B cell (primary cell): ENCODE data around the gene OOSP1. TPM values are rescaled to one million over a fixed set of nuclear protein-coding genes. Genes with fewer than 3 reads are reported as not detected.
"Not testable (repeated sequence)": the region's sequence is repeated elsewhere in the genome, so short reads cannot be mapped to it uniquely, and the experiment has no call there.

Experiments used
- ATAC-seq: fragments of 200-7000 bp; cut with Tn5 transposase; one replicate; pipeline ENCODE4 v1.10.0; 2021; ENCODE audit warnings: low read depth, mild to moderate bottlenecking, moderate number of reproducible peaks, moderate library complexity
- CTCF ChIA-PET: fragments of 350-600 bp; sonication (Branson Sonifier 250); formaldehyde crosslinking; loops from one replicate; lab custom pipeline; 2021; ENCODE audit warnings: antibody characterized with exemption, inconsistent platforms; lab: Charles Lee
- POLR2A ChIA-PET: fragments of 350-600 bp; sonication (Branson Sonifier 250); formaldehyde crosslinking; loops from one replicate; lab custom pipeline; 2021; ENCODE audit warnings: antibody characterized with exemption; lab: Charles Lee
- DNase-seq: peaks from one replicate; pipeline ENCODE4 v3.0.0; 2013
- H2AFZ ChIP-seq: 2 replicates; pipeline ENCODE4 v1.6.1; 2012; ENCODE audit warnings: mild to moderate bottlenecking, low read depth, low read length; ENCODE audit not compliant: insufficient read depth, poor library complexity, severe bottlenecking
- H3K27ac ChIP-seq, 2 donors: 1 replicate in 1 of 2; 2 replicates in 1 of 2; pipeline ENCODE4 v1.5.1; 2012 to 2013; ENCODE audit warnings: low read length in 2 of 2, mild to moderate bottlenecking in 2 of 2, moderate library complexity in 1 of 2
- H3K27me3 ChIP-seq, 4 experiments: fragments of 200-600 bp in 1 of 4; sonication (generic) in 1 of 4; replicated peaks in 1 of 4; 1 replicate in 2 of 4; 2 replicates in 2 of 4; pipeline versions ENCODE4 v1.6.1 to v1.7.0; 2013 to 2016; ENCODE audit warnings: low read length in 3 of 4, mild to moderate bottlenecking in 2 of 4, mixed read lengths in 1 of 4, moderate library complexity in 1 of 4; ENCODE audit not compliant: insufficient read depth in 4 of 4, control insufficient read depth in 3 of 4; ENCODE audit errors: control extremely low read depth in 1 of 4
- H3K36me3 ChIP-seq, 2 experiments: replicated peaks in 1 of 2; 1 replicate in 1 of 2; 2 replicates in 1 of 2; pipeline versions ENCODE4 v1.6.1 to v1.7.1; 2013; ENCODE audit warnings: low read length in 1 of 2; ENCODE audit not compliant: insufficient read depth in 2 of 2, control insufficient read depth in 1 of 2; ENCODE audit errors: control extremely low read depth in 1 of 2, extremely low read depth in 1 of 2
- H3K4me1 ChIP-seq, 2 donors: fragments of 200-600 bp in 1 of 2; sonication (generic) in 1 of 2; 1 replicate in 1 of 2; 2 replicates in 1 of 2; pipeline versions ENCODE4 v1.5.1 to v1.6.1; 2013 to 2017; ENCODE audit warnings: low read length in 2 of 2; ENCODE audit not compliant: control insufficient read depth in 2 of 2, insufficient read depth in 2 of 2
- H3K4me2 ChIP-seq: replicated peaks from 2 replicates; pipeline ENCODE3; 2012; ENCODE audit warnings: mild to moderate bottlenecking, low read depth, low read length; ENCODE audit not compliant: poor library complexity, severe bottlenecking
- H3K4me3 ChIP-seq, 5 experiments: fragments of 200-600 bp in 1 of 5; sonication (generic) in 1 of 5; 1 replicate in 3 of 5; 2 replicates in 2 of 5; pipeline versions ENCODE4 v1.5.1 to v1.7.0; 2011 to 2016; ENCODE audit warnings: low read length in 4 of 5, mild to moderate bottlenecking in 4 of 5, low read depth in 2 of 5, control low read depth in 1 of 5, moderate library complexity in 1 of 5; ENCODE audit not compliant: insufficient read depth in 1 of 5; ENCODE audit errors: control extremely low read depth in 1 of 5, extremely low read depth in 1 of 5
- H3K79me2 ChIP-seq: fragments of 200-600 bp; sonication (generic); one replicate; pipeline ENCODE4 v1.6.0; 2016; ENCODE audit warnings: low read length; ENCODE audit not compliant: control insufficient read depth, insufficient read depth
- H3K9ac ChIP-seq: fragments of 200-600 bp; sonication (generic); 2 replicates; pipeline ENCODE4 v1.6.1; 2017; ENCODE audit warnings: mild to moderate bottlenecking, low read length, moderate library complexity
- H3K9me3 ChIP-seq, 3 donors: one replicate each; pipeline versions ENCODE4 v1.6.1 to v1.7.1; 2013; ENCODE audit warnings: low read length in 2 of 3; ENCODE audit not compliant: control insufficient read depth in 2 of 3, insufficient read depth in 1 of 3; ENCODE audit errors: control extremely low read depth in 1 of 3
- H4K20me1 ChIP-seq: 2 replicates; pipeline ENCODE4 v1.6.0; 2012; ENCODE audit warnings: mild to moderate bottlenecking, low read length; ENCODE audit not compliant: insufficient read depth, control insufficient read depth, poor library complexity, severe bottlenecking
- H3K27ac Mint-ChIP-seq: one replicate; pipeline ENCODE4 v1.8.0; 2021; ENCODE audit warnings: mixed read lengths
- H3K27me3 Mint-ChIP-seq: one replicate; pipeline ENCODE4 v1.8.0; 2021; ENCODE audit warnings: mixed read lengths
- H3K4me1 Mint-ChIP-seq: one replicate; pipeline ENCODE4 v1.8.0; 2021; ENCODE audit warnings: mixed read lengths
- H3K4me3 Mint-ChIP-seq: one replicate; pipeline ENCODE4 v1.8.0; 2021; ENCODE audit warnings: mixed read lengths
- H3K9me3 Mint-ChIP-seq: one replicate; pipeline ENCODE4 v1.8.0; 2022; ENCODE audit warnings: mixed read lengths; ENCODE audit not compliant: insufficient read depth
- EZH2 ChIP-seq: IDR thresholded peaks from 2 replicates; pipeline ENCODE4 v1.6.1; 2012; ENCODE audit warnings: borderline replicate concordance, low read depth, mild to moderate bottlenecking, moderate library complexity, low read length; ENCODE audit not compliant: insufficient read depth, poor library complexity, severe bottlenecking
- WGBS: methylation state at CpG from one replicate; pipeline ENCODE4 v1.1.5; 2013; ENCODE audit warnings: missing lambda C conversion rate; ENCODE audit not compliant: insufficient coverage; 5-methylcytosine and 5-hydroxymethylcytosine counted together
- intact Hi-C: fragments of 100-400 bp; cut with micrococcal nuclease; formaldehyde crosslinking; loops from one replicate; pipeline ENCODE4 v1.10.0; 2022
- polyA plus RNA-seq: library from polyadenylated mRNA; depleted of rRNA; stranded (reverse); fragments of >200 nt; gene quantifications from 2 replicates; pipeline ENCODE4 v1.2.3, GENCODE V29; 2012
- total RNA-seq, 2 donors: library from RNA; stranded (reverse); fragments of 120-200 nt in 1 of 2; gene quantifications; 1 replicate in 1 of 2; 2 replicates in 1 of 2; pipeline versions ENCODE4 v1.2.3 to v1.2.4, GENCODE V29; 2013 to 2022
- TF ChIP-seq, protein P1 (sequence below): fragments of 200-600 bp; IDR thresholded peaks from one replicate; pipeline ENCODE4 v1.8.0; 2022; ENCODE audit warnings: antibody characterized with exemption, mild to moderate bottlenecking

OOSP1 gene
- total and polyA plus RNA-seq, 2 donors (not counting 1 experiment from before 2014, with no cell fraction given), result not detected

DNA sequence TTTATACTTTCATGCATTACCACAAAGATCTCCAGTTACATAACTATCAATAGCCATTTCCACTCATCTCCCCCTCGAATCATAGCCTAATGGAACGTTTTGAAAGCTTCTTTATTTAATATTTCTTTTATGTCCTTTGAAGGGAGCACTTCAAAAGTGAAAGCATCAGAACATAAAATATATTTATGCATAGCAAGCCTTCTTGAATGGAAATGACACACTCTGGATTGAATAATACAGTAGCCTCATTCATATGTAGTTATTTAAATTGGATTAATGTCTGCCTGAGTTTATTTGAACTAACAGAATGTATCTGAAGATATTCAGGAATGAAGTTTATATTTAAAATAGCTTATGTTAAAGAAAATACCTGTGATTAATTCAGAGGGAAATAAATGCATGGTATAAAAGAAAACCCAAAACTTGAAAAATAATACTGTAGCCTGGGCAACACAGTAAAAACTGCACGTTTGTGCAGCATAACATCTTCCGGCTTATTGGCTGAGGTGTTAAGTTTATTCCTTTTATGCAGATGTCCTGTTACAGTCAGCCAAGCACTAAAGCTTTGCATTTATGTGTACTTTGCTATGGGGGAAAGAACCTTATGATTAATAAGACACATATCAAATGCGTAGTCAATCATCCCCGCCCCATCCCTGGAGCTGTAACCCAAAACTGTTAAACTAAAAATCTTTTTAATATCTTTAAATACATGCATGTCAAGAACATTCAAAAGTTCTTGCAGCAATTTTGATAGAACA, 37.7 kb upstream of the OOSP1 start:
- Histone ChIP-seq H3K4me1 (no peaks in the 10 kb centered on the region), H3K27me3 (no peaks in the 10 kb centered on the region), H3K4me3 (no peak overlapping the region), H3K9ac (no peak overlapping the region), H3K4me2 (no peak overlapping the region), H3K36me3 (no peaks in the 10 kb centered on the region), H3K27ac (no peak overlapping the region), H3K79me2 (no peaks in the 10 kb centered on the region), H3K9me3 (peaks cover 0 to 9% (median 4%) of the 10 kb centered on the region in 3 donors), H4K20me1 (no peaks in the 10 kb centered on the region), H2AFZ (no peak overlapping the region)
- POLR2A ChIA-PET, result no interaction called here
- intact Hi-C loops, result no loop called here
- ATAC-seq (no peak), DNase-seq (no peak)
- CTCF ChIA-PET, result no interaction called here
- H3K27me3 Mint-ChIP-seq, result peaks cover 11% of the 10 kb centered on the region
- TF ChIP-seq, protein P1, sequence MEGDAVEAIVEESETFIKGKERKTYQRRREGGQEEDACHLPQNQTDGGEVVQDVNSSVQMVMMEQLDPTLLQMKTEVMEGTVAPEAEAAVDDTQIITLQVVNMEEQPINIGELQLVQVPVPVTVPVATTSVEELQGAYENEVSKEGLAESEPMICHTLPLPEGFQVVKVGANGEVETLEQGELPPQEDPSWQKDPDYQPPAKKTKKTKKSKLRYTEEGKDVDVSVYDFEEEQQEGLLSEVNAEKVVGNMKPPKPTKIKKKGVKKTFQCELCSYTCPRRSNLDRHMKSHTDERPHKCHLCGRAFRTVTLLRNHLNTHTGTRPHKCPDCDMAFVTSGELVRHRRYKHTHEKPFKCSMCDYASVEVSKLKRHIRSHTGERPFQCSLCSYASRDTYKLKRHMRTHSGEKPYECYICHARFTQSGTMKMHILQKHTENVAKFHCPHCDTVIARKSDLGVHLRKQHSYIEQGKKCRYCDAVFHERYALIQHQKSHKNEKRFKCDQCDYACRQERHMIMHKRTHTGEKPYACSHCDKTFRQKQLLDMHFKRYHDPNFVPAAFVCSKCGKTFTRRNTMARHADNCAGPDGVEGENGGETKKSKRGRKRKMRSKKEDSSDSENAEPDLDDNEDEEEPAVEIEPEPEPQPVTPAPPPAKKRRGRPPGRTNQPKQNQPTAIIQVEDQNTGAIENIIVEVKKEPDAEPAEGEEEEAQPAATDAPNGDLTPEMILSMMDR, result no peak
- no peak for TF ChIP-seq EZH2
- H3K4me1 Mint-ChIP-seq, result no peaks in the 10 kb centered on the region
- no peaks in the 10 kb centered on the region for H3K9me3 Mint-ChIP-seq
- WGBS, result no CpG with 5 or more reads among the region's 6 CpGs
- no peak overlapping the region for H3K4me3 Mint-ChIP-seq
- no peak overlapping the region for H3K27ac Mint-ChIP-seq

GRCh38 chr11:59901306-59901705, 36.9 kb upstream of the OOSP1 start:
- H3K9me3 Mint-ChIP-seq, result no peaks in the 10 kb centered on the region
- Histone ChIP-seq H3K27me3 (no peaks in the 10 kb centered on the region), H3K9me3 (peaks cover 0 to 9% (median 4%) of the 10 kb centered on the region in 3 donors), H3K9ac (no peak overlapping the region), H3K4me1 (no peaks in the 10 kb centered on the region), H4K20me1 (no peaks in the 10 kb centered on the region), H3K36me3 (no peaks in the 10 kb centered on the region), H3K4me3 (no peak overlapping the region), H2AFZ (no peak overlapping the region), H3K4me2 (no peak overlapping the region), H3K27ac (no peak overlapping the region), H3K79me2 (no peaks in the 10 kb centered on the region)
- H3K27ac Mint-ChIP-seq, result no peak overlapping the region
- ATAC-seq (no peak), DNase-seq (no peak)
- H3K27me3 Mint-ChIP-seq, result peaks cover 7% of the 10 kb centered on the region
- no CpG with 5 or more reads among the region's 1 CpG for WGBS
- POLR2A ChIA-PET, result no interaction called here
- TF ChIP-seq EZH2, result no peak
- TF ChIP-seq, protein P1, result no peak
- no peaks in the 10 kb centered on the region for H3K4me1 Mint-ChIP-seq
- intact Hi-C loops, result no loop called here
- CTCF ChIA-PET, result no interaction called here
- H3K4me3 Mint-ChIP-seq, result no peak overlapping the region

DNA sequence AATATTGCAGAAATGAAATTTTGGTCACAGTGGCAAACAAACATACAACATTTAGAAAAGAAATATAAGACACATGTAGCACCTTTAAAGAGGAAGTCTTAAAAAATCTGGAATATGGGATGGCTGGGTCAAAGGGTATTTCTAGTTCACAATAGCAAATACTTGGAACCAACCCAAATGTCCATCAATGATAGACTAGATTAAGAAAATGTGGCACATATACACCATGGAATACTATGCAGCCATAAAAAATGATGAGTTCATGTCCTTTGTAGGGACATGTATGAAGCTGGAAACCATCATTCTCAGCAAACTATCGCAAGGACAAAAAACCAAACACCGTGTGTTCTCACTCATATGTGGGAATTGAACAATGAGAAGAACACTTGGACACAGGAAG, 34.7 kb upstream of the OOSP1 start:
- CTCF ChIA-PET, H3K27ac Mint-ChIP-seq, H3K79me2 ChIP-seq, POLR2A ChIA-PET, H4K20me1 ChIP-seq, H3K4me3 Mint-ChIP-seq, ATAC-seq, H3K27ac ChIP-seq, DNase-seq, H3K9ac ChIP-seq, H3K9me3 ChIP-seq, H3K9me3 Mint-ChIP-seq, H3K27me3 Mint-ChIP-seq, H3K4me1 Mint-ChIP-seq, H3K36me3 ChIP-seq, H3K27me3 ChIP-seq, H3K4me1 ChIP-seq, H2AFZ ChIP-seq, H3K4me3 ChIP-seq, H3K4me2 ChIP-seq, intact Hi-C loops: not testable (repeated sequence)
- WGBS, result no CpG with 5 or more reads among the region's 2 CpGs
